ENCODE results near the gene PRMT5.
A peak's percentile ranks its signal among the peaks of the same experiment; 100 is the strongest.
"Not testable (repeated sequence)": the region's sequence is repeated elsewhere in the genome, so short reads cannot be mapped to it uniquely, and the experiment has no call there.

The PRMT5 gene

GRCh38 chr14:22929104-22929960 lies at the start of gene PRMT5:
Gene PRMT5, minus strand, starts transcription at chr14:22929376. Its CDS starts 15 bp downstream, at chr14:22929361.
- DNase-seq = peak; percentile 100

GRCh38 chr14:22978487-22978837 lies 49.3 kb upstream of the PRMT5 start:
- no peak for DNase-seq

- DNase-seq = peak; percentile 40
Observed at GRCh38 chr14:22977684-22978486, 48.7 kb upstream of the PRMT5 start.

GRCh38 chr14:22977434-22977683 lies 48.2 kb upstream of the PRMT5 start:
- no peak for DNase-seq

GRCh38 chr14:22976620-22977433 lies 47.7 kb upstream of the PRMT5 start:
- DNase-seq = no peak

GRCh38 chr14:22974530-22975313 lies 45.5 kb upstream of the PRMT5 start:
- no peak for DNase-seq

- DNase-seq = peak; percentile 38
Observed at GRCh38 chr14:22973217-22974032, 44.2 kb upstream of the PRMT5 start.

GRCh38 chr14:22972313-22972930 lies 43.2 kb upstream of the PRMT5 start:
- DNase-seq = no peak

GRCh38 chr14:22971152-22971551 lies 42.0 kb upstream of the PRMT5 start:
- DNase-seq = no peak

- no peak for DNase-seq
Observed at GRCh38 chr14:22966783-22967269, 37.6 kb upstream of the PRMT5 start.

GRCh38 chr14:22965916-22966782 lies 37.0 kb upstream of the PRMT5 start:
- DNase-seq = not testable (repeated sequence)

- no peak for DNase-seq
Observed at GRCh38 chr14:22962061-22962676, 33.0 kb upstream of the PRMT5 start.

GRCh38 chr14:22955702-22956569 lies 26.8 kb upstream of the PRMT5 start:
- DNase-seq = no peak

- DNase-seq = no peak
Observed at GRCh38 chr14:22952418-22952817, 23.2 kb upstream of the PRMT5 start.

- not testable (repeated sequence) for DNase-seq
Observed at GRCh38 chr14:22951795-22952194, 22.6 kb upstream of the PRMT5 start.

GRCh38 chr14:22945642-22946041 lies 16.5 kb upstream of the PRMT5 start:
- DNase-seq = no peak

GRCh38 chr14:22939684-22940083 lies 10.5 kb upstream of the PRMT5 start:
- DNase-seq = no peak

- DNase-seq = no peak
Observed at GRCh38 chr14:22935156-22935555, 6.0 kb upstream of the PRMT5 start.

GRCh38 chr14:22932146-22932545 lies 3.0 kb upstream of the PRMT5 start:
- DNase-seq = no peak
